ENCODE results near the gene NUFIP1.

GRCh38 chr13:44938854-44939253 lies 50.4 kb downstream of the NUFIP1 start:
- TF ChIP-seq, protein P1, sequence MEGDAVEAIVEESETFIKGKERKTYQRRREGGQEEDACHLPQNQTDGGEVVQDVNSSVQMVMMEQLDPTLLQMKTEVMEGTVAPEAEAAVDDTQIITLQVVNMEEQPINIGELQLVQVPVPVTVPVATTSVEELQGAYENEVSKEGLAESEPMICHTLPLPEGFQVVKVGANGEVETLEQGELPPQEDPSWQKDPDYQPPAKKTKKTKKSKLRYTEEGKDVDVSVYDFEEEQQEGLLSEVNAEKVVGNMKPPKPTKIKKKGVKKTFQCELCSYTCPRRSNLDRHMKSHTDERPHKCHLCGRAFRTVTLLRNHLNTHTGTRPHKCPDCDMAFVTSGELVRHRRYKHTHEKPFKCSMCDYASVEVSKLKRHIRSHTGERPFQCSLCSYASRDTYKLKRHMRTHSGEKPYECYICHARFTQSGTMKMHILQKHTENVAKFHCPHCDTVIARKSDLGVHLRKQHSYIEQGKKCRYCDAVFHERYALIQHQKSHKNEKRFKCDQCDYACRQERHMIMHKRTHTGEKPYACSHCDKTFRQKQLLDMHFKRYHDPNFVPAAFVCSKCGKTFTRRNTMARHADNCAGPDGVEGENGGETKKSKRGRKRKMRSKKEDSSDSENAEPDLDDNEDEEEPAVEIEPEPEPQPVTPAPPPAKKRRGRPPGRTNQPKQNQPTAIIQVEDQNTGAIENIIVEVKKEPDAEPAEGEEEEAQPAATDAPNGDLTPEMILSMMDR (IDR thresholded peaks at IDR 0.05; ENCODE audit: control extremely low read depth in 1 of 3, insufficient read depth in 1 of 3, low read depth in 1 of 3, low read length in 3 of 3) = no peak
- TF ChIP-seq POLR2A (IDR thresholded peaks at IDR 0.05; ENCODE audit: control extremely low read depth in 1 of 2, low read depth in 2 of 2, low read length in 2 of 2) = no peak
- TF ChIP-seq RAD21 (IDR thresholded peaks at IDR 0.05 in 1 of 2, conservative IDR thresholded peaks at IDR 0.05 in 1 of 2; ENCODE audit: low read depth in 2 of 2, low read length in 2 of 2) = no peak
- TF ChIP-seq RNF2 (IDR thresholded peaks at IDR 0.05; ENCODE audit: borderline replicate concordance, low read depth, low read length, missing control alignments, poor library complexity, severe bottlenecking) = no peak
- TF ChIP-seq CHD2 (IDR thresholded peaks at IDR 0.05; ENCODE audit: low read length) = no peak
- TF ChIP-seq HDAC2 (IDR thresholded peaks at IDR 0.05; ENCODE audit: borderline replicate concordance in 1 of 2, low read depth in 2 of 2, low read length in 2 of 2) = no peak
- no peak for TF ChIP-seq POLR2AphosphoS5 (IDR thresholded peaks at IDR 0.05; ENCODE audit: low read depth, low read length)
- TF ChIP-seq EZH2 (IDR thresholded peaks at IDR 0.05; ENCODE audit: low read depth, low read length, severe bottlenecking) = no peak
- TF ChIP-seq NANOG (IDR thresholded peaks at IDR 0.05; ENCODE audit: insufficient read depth, low read depth, low read length, poor library complexity, severe bottlenecking) = no peak
- TF ChIP-seq, protein P2, sequence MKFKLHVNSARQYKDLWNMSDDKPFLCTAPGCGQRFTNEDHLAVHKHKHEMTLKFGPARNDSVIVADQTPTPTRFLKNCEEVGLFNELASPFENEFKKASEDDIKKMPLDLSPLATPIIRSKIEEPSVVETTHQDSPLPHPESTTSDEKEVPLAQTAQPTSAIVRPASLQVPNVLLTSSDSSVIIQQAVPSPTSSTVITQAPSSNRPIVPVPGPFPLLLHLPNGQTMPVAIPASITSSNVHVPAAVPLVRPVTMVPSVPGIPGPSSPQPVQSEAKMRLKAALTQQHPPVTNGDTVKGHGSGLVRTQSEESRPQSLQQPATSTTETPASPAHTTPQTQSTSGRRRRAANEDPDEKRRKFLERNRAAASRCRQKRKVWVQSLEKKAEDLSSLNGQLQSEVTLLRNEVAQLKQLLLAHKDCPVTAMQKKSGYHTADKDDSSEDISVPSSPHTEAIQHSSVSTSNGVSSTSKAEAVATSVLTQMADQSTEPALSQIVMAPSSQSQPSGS (IDR thresholded peaks at IDR 0.05; ENCODE audit: low read length) = no peak
- no peak for TF ChIP-seq TBP (IDR thresholded peaks at IDR 0.05; ENCODE audit: low read depth, low read length)
- no peak for TF ChIP-seq CREB1 (IDR thresholded peaks at IDR 0.05)
- TF ChIP-seq RFX5 (IDR thresholded peaks at IDR 0.05; ENCODE audit: borderline replicate concordance, low read depth, low read length) = no peak
